COLO668 (cell line): ENCODE measurements around the gene PTPN4.

Experiments used
- DNase-seq: peaks from one replicate; lab custom pipeline; 2025; ENCODE audit not compliant: unreplicated experiment; lab: John Stamatoyannopoulos, UW

PTPN4 gene

DNA sequence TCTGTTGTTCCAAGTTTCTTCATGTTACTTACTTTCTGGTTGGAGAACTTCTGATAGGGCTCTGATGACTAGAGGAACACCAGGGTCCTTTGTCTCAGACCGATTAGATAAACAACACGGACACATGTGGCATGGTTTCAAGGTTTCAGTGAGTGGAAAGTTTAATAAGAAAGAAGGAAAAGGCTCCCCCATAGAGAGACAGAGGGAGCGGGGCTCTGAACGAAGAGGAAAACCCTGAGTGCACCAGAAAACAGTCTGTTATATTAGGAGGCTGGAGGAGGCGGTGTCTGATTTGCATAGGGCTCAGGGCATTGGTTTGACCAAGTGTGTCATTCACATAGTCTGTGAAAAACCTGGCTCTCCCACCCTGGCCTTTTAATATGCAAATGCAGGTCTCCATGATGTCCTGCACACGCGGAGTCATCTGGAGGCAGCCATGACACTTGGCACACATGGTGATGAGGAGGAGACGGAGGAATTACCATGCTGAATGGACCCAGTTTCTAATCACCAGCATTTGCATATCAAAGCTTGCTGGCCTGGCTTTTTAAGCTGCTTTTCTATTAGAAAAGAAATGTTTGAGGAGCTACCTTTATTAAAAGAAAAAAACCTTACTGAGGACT lies 94.2 kb downstream of the PTPN4 start:
- no peak for DNase-seq

DNA sequence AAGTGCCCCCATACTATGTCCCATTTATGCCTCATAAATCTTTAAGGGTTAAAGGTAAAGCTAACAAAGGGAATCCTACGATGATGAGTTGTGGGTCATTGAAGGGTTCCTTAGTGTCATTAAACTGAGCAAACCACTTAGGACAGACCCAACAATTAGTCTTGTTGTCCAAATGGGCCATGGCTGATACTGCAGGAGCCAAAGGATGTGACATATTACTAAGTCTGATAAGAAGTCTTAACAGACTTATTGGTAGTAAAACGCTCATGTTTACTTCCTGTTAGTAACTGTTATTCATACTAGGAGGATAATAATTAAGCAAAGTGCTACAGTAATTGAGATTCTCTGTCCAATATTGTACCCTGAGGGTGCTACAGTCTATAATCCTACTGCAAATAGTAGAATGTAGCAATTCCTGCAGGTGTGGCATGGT lies 96.8 kb downstream of the PTPN4 start:
- DNase-seq, result no peak

DNA sequence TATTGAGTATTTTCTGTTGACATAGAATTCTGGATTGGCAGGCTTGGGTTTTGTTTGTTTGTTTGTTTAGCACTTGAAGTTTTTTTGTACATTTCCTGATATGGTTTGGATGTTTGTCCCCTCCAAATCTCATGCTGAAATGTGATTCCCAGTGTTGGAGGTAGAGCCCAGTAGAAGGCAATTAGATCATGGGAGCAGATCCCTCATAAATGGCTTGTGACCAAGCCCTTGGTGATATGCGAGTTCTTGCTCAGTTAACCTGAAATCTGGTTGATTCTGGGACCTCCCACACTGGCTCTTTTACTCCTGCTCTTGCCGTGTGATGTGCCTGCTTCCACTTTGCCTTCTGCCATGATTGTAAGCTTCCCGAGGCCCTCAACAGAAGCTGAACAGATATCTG lies 98.0 kb downstream of the PTPN4 start:
- DNase-seq, result no peak

DNA sequence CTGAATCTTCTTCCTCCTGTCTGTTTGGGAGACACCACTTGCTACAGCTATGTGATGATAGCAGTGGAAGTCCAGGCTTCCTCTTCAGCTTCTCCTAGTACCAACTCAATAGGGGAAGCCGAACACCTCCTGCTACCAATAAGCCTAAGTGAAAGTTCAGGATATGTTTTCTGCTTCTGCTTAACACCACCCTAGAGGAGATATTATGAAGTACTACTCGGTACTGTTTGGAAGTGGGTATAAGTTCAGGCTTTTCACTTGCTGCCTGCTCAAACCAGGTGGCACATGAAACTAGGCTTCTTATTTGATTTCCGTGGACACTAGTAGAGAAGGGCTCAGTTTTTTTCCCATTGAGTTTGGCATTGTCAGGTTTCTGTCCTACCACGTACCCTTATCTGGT lies 99.8 kb downstream of the PTPN4 start:
- DNase-seq, result no peak

DNA sequence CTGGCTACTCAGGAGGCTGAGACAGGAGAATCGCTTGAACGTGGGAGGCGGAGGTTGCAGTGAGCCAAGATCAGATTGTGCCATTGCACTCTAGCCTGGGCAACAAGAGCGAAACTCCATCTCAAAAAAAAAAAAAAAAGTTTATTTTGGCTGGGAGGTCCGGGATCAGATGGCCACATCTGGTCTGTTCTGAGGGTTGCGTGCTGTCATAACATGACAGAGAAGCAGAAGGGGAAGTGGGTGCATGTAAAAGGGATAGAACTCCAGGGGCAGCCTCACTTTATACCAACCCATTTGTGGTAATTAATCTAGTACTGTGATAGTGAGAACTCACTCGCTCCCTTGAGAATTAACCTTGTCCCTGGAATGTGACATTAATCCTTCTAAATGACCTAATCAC lies 101.2 kb downstream of the PTPN4 start:
- no peak for DNase-seq

DNA sequence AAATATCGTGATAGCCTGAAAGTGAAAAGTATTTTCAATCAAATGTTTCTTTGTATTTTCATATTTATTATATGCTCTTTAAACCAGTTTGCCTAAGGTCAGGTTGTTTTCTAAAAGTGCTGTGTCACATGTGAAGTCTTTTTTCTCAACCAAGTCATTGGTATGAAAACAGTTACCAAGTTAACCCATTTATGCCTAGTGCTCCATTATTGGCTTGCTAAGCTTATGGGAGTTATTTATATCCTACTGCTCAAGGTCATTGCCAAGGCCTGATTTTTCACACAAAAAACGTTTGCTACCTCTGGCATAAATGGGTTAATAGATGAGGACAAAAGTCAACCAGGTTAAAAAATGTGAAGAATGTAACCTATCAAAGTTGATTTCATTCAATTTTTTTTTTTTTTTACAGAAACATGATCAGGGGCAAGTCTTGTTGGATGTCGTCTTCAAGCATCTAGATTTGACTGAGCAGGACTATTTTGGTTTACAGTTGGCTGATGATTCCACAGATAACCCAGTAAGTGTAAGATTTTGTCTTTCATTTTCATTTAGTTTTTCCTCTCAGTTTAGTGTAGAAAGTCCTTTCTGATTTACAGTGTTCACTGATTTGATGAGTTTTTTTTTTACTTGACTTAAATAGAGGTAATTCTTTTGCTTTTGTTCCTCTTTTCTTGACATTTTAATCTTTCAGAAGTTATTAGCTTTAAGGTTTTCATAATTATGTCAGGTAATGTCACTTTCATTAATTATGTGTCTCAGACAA lies 102.6 kb downstream of the PTPN4 start:
- no peak for DNase-seq

DNA sequence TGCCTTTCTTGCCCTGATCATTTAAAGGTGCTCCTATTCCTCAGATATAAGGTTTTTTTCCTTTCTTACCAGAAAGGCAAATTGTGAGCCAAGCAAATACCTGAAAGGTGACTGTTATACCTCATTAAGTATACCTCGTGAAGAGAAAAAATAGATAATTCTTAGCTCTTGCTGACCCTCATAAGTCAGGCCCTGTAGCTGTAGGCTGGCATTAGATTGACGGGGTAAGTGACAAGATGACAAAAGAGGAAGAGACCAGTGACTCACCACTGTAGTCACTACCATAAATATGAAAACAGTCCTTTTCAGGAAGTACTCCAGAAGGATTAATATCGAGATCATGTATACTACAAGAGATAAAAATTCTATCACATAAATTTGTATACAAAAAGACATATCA lies 104.6 kb downstream of the PTPN4 start:
- DNase-seq, result no peak

DNA sequence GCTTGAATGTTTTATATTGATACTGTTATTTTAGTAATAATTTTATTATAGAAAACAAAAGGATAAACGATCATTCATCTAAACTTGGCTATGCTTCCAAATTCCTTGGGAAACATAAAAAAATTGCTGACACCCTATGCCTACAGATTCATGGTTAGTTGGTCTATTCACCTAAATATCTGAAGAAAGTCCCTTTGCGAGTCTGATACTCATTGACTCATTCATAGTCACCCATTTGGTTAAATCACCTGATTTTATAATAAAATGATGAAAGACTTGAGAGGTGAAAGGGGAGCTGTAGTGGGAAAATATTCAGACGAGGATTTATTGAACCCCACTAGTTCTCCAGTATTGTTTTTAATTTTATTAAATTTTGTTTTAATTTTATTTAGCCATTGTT lies 112.0 kb downstream of the PTPN4 start:
- DNase-seq, result no peak

DNA sequence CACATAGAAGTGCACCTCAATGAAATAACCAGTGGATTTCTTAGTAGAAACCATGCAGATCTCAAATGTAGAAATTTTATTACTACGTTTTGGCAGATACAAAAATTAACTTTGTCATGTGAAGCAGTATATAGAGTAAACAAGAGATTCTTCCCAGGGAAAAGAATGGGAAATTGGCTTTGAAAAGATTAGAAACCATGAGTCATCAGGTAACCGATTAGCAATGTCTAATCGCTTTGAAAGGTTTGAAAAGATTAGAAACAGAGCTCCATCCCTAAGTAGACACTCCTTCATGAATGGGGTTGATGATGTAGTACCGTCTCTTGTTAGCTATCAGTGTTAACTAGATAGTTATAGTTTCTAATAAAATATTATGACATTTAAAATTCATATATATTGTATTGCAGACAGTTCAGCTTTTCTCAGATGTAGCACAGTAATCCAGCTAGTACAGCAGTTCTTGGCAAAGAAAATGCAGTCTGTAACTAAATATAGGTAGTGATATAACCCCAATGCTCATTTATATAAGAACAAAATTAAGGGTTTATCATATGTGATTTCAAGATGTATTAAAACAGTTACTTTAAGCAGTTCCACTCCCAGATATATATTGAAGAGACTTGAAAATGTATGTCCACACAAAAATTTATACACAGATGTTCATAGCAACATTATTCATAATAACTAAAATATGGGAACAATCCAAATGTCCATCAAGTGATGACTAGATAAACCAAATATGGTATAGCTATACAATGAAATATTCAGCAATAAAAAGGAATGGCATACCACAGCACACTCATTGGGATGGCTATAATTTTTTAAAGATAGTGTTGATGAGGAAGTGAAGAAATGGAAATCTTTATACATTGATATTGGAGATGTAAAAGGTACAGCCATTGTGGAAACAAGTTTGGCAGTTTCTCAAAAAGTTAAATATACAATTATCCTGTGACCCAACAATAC lies 113.9 kb downstream of the PTPN4 start:
- DNase-seq, result no peak

DNA sequence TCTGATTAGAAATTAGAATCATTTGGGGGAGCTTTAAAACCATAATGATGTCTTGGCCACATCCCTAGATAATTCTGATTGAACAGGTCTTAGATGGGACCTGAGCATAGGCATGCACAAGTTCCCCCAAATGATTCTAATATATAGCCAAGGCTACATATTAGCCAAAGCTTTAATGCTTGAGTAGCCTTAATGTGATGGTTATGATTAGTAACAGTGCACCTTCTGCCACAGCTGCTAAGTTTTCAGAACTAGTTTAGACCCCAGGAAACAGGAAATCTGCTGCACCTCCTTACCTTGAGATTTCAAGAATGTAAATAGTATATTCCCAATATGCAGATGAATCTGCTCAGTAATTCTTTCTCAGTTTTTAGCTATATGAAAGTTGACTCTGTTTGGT lies 119.8 kb downstream of the PTPN4 start:
- DNase-seq, result no peak

DNA sequence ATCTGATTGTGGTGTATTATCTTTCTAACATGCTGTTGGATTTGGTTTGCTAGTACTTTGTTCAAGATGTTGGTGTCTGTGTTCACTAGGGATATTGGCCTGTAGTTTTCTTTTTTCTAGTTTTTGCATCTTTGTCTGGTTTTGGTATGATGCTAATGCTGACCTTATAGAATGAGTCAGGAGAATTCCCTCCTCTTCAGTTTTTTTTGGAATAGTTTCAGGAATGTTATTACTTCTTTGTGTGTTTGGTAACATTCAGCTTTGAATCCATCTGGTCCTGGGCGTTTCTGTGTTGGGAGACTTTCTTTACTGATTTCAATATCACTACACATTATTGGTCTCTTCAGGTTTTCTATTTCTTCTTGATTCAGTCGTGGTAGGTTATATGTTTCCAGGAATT lies 129.0 kb downstream of the PTPN4 start:
- no peak for DNase-seq

DNA sequence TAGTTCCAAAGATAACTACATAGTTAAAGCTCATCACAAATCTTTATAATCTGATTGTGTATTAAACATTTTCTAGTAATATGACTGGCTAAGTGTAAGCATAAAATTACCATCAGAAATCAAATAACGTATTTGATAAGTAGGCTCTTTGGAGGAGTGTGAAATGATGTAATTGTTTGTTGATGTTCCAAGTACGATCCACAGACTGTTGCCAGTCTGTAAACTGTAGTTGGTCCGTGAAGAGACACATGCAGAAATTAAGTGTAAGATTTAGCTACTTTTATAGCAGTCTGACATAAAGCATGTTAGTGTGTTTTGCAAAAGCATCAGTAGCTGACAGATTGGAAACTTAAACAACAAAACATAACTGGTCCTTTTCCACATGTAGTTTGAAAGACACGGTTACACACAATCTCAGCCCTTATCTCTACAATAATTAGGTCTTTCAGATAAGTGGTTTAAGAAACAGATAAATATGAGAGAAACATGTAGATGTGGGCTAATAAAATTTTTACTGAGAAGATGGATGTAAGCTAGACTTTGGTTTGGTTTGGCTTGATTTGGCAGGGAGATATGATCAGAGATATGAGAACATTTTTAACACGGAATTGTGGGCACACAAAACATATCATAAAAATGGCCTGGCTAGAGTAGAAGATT lies 138.1 kb downstream of the PTPN4 start:
- no peak for DNase-seq

DNA sequence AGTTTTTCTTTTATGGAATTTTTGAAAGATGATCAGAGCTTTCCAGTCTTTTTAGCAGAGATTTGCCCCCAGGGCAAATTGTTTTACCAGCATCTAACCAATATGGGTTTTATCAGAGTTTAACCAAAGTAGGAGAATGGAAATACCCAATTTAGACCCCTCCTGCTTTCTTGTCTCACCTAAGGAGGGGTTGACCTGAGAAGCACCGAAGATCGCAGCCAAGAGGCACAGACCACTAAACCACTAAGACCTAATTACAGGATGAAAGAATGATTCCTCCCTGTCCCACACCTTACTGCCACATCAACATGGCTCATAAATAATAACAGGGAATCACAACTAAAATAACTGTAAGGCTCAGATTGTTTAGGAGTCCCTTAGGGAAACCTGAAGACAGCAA lies 141.3 kb downstream of the PTPN4 start:
- DNase-seq, result no peak

DNA sequence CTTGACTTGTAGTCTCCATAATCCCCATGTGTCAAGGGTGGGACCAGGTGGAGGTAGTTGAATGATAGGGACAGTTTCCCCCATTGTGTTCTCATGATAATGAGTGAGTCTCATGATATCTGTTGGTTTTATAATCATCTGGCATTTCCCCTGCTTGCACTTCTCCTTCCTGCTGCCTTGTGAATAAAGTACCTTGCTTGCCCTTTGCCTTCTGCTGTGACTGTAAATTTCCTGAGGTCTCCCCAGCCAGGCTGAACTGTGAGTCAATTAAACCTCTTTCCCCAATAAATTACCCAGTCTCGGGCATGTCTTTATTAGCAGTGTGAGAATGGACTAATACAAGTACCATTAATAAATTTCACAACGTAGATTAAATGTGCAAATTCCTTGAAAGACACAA lies 150.8 kb downstream of the PTPN4 start:
- no peak for DNase-seq

DNA sequence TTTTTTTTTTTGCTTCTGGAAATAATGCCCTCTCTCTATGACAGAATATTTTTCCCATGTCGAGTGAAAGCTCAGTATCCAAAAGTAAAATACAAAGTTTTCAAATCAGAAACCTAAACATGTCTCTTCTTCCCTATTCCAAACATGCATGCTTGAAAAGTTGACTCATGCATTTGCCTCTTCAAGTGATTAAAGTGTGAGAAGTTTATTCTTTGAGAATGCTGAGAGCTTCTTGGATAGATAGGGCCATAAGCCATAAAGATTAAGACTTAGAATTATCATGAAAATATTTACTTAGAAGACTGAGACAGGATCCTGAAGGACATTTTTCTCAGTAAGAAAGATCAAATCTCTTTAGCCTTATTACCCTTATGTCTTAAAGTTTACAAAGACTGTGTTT lies 154.5 kb downstream of the PTPN4 start:
- DNase-seq, result no peak

DNA sequence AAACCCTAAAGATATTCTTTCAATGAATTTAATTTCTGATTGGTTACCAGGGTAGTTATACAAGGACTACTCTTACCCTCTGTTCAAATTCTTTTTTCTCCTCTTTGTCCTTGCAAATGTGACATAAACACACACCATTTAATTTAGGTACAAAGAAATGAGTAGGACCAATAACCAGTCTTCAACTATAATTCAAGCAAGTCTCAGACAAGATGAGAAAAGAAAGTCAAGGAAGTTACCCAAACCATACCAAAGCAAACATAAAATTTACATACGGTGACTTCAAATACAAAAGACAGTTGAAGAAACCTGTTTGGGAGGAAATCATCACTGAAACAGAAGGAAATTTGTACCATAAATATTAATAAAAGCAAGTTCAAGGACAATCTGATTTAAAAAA lies 162.1 kb downstream of the PTPN4 start:
- DNase-seq, result no peak

DNA sequence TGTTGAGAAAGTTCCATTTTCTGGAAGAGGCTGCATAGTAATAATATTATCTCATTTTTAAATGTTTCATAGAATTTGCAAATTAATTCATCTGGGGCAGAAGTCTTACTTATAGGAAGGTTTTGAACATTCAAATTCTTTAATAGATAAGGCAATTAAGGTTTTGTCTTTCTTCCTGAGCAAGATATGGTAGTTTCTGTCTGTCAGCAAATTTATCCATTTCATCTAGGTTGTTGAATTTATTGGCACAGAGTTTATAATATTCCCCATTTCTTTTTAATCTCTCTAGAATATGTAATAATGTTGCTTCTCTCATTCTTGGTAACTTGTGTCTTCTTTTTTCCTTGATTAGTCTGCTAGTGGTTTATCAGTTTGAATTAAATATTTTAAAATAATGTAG lies 163.0 kb downstream of the PTPN4 start:
- no peak for DNase-seq

DNA sequence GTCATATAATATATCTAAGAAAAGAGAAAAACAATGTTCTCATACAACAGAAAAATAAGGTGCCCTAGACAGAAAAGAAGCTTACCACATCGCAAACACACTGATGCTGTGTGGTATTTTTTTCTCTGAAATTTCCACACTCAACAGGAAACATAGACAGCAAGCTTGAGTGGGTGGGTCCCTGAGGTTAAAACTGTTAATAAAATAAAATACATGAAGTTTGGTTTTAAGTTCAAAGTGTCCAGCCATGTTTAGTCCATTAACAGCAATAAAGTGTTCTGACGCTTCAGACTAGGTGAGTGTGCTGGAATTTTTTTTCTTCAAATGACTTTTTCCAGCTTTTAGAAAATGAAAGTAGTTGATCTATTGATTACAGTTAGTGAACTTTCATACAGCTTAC lies 169.8 kb downstream of the PTPN4 start:
- no peak for DNase-seq

DNA sequence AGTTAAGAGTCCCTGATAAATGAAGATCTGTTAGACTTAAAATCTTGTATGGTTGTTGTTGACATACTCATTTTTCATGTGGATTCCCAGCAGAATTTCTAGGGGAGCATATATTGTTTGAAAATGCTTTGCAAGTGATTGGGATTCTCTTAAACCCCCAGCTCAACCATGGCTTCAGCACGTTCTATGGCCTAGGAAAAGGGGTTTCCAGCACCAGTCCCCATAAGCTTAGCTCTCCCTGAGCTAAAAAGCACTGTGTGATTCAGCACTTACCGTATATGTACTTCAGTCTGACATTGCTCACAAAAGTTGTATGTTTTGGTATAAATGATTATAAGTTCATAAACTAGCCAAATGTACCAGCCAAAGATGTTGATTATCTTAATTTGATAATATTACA lies 173.1 kb downstream of the PTPN4 start:
- no peak for DNase-seq

DNA sequence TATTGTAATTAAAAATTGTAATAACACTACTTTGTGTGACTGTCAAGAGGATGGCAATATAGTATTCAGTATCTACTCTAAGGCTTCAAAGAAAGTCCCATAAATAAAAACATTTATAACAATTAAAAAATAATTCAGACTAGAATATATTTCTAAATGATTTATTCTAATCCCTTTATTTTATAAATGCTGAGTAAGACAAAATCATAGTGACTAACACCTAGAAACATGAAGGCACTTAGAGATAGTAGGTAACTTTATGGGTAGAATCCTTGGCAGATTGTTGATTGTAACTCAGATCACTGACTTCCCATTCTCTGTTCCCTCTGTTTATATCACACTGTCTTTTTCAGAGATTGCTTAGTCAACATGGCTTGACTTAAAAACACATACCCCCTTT lies 174.6 kb downstream of the PTPN4 start:
- no peak for DNase-seq

DNA sequence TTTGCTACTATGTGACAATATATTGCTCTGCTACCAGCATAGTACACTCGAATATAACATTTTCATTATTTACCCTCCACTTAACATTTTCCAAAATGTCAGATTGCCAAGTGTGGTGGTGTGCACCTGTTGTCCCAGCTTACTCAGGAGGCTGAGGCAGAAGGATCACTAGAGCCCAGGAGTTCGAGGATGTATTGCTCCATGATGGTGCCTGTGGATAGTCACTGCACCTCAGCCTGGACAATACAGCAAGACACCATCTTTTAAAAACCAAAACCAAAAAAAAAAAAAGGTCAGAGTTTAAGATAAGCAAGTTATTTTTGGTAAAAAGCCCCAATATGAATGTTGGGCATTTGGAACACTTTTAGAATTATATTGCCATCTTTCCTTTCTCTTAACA lies 178.0 kb downstream of the PTPN4 start:
- no peak for DNase-seq
